GM21381 (cell line): ENCODE results near the gene TMED3.

ENCODE experiments used
- ATAC-seq: cut with Tn5 transposase; IDR thresholded peaks from one replicate; pipeline ENCODE4 v1.9.1; 2021; ENCODE audit warnings: mild to moderate bottlenecking, moderate library complexity; ENCODE audit not compliant: unreplicated experiment

TMED3 gene

DNA sequence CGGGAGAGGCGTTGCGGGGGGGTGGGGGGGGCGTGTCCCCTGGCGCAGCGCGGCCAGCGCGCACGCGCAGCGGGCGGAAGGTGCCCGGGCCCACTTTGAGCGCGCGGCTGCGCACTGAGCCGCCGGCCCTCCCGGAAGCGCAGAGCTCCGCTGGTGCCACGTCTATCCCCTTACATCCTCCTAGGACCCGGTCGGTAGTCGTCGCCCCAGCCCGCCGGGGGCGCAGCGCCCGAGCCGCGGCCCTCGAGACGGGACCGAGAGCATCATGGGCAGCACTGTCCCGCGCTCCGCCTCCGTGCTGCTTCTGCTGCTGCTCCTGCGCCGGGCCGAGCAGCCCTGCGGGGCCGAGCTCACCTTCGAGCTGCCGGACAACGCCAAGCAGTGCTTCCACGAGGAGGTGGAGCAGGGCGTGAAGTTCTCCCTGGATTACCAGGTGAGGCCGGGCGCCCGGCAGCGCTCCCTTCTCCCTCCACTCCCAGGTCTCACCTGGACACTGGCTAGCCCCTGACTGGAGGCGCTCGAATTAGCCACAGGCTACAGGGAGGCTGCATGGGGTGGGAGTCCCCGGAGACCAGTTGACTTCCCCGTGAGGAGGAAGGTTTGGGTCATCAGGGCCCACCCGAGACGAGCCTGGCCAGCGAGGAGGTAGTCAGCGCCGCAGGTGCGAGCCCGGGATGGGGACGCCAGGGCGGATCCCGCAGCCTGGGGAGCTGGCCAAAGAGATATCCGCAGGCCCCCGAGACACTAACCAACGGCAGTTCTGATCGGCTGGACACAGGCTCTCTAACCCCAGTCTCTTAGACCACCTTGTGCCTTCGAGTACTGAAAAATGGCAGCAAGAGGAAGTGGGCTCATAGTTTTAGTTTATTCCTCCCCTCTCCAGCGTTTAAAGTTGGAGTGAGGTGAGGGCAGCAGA, at the start of gene TMED3:
Gene TMED3, plus strand, starts transcription at position 128 of the 916 bp plus-strand sequence. Its CDS starts 138 bp downstream, at position 266.
- peak; percentile 88 for ATAC-seq

DNA sequence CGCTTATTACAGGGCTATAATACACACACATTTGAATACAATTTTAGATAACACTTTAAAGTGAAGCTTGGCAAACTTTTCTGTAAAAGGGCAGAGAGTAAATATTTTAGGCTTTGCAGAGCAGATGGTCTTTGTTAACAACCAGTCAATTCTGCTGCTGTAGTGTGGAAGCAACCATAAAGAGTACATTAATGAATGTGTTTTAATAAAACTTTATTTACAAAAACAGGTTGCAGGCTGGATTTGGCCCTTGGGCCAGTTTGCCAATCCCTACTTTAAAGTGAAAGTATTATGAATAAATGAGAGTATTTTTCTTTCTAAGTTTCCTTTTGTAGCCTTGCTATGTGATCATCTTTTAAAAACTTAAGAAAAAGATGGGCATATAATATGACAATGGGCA, 49.1 kb upstream of the TMED3 start:
- no peak for ATAC-seq

DNA sequence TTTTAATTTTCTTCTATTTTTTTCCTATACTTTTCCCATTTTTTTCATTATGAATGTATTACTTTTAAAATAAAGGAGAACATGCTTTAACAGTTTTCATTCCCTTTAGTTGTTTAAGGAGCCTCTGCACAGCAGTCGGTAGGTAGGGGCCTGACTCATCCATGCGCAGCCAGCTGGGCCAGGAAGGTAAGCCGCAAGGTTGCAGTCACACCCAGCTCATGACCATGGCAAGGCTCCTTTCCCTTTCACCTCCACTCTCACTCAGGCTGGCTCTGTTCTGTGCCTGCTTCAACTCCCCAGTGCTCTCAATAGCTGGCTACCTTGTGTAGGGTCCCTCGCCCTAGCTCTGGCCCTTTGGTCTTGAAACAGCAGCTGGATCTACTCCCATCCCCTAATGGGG, 45.7 kb upstream of the TMED3 start:
- no peak for ATAC-seq

DNA sequence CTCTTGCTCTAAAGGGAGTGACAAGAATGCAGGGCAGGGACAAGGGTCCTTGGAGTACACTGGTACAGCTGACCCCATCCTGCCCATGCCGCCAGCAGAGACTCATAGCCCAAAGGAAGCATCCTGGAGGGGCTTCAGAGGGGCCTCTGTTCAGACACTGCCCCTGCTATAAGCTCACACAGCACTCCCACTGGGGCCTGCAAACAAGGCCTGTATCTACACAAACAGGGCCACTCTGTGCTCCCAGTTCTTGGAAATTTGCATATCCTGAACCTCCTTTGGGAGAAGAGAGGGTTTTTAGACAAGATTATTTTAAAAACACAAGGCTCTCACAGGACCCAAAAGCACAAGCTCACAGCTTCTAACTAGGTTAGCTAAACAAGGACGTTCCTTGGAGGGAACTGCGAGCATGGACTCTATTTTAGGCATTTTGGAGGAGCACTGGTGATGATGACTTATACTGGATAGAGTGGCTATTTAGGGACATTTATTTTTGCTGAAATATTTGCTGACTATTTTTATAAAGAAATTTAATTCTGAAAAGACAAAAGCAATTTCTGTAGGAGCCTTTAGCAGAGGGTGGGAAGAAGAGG, 44.8 kb upstream of the TMED3 start:
- ATAC-seq: no peak

DNA sequence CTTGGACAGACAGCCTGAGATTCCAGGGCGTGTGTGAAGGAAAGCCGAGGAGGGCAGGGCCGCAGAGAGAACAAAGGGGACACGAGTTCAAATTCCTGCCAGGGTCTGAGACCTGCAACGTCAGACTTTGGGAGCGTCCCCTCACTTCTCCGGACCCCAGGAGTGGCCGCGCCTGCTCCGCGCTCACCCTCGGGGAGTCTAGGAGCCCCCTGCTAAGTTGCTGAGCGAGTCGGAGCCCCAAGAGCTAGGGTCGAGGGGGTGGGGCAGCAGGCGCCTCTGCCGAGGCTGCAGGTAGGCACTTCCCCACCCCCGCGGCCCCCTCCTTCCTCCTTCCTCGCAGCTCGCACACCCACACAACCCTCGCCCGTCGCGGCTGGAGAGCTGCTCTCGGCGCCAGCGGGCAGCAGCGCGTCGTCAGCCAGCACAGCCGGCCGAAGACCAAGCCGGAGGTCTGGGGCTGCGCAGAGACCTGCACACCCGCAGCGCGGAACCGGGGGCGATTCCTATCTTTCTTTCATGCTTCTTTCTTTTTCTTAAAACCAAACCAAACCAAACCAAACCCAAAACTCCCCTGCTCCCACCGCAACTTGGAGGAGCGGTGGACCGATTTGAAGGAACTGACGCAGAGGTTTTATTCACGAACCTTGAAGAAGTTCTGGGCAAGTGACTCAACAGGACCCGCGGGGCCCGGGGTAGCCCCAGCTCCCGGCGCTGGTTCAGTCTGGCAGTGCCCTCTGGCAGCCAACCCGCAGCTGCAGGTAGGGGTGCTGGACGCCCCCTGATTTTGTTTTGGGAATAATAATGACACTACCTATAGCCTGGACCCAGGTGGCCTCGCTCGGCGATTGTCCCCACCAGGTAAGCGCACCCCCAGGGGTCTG, 28.3 kb upstream of the TMED3 start, which contains the start of gene ANKRD34C:
Gene ANKRD34C, plus strand, starts transcription at position 352 of the 881 bp plus-strand sequence. CDS start 10,563 bp downstream, outside the sequence.
- ATAC-seq: no peak

DNA sequence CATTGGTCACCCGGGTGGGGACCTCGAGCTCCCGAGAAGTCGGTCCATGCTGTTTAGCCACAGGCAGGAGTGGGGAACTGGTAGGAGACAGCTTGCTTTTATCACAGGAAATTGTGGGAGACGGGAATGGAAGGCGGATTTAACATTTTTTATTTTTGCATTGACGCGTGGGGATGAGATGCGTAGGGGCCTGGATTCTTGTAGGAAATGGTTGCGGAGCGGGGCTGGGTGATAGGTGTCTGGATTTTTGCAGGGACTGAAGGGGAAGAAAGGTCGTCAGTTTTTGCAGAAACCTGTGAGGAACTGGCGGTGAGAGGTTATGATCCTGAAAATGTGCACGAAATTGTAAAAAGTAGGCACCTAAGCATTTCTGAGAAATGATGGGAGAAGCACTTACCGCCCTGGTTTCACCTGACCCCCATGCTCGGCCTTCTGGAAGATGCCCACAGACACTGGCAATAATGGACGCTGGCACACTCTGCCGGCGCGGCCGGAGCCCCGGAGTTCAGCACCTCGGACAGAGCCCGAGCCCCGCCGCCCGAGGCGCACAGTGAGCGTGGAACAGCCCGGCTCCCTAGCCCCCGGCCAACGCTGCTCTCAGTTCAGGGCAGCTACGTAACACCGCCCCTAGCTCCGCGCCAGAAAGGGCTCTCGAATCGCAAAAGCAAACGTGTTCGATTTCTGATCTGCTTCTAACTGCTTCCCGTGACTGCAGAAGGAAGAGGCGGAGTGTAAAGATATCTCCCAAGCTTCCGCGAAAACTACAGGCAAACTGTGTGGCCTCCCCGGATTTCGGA, 27.5 kb upstream of the TMED3 start:
- no peak for ATAC-seq

DNA sequence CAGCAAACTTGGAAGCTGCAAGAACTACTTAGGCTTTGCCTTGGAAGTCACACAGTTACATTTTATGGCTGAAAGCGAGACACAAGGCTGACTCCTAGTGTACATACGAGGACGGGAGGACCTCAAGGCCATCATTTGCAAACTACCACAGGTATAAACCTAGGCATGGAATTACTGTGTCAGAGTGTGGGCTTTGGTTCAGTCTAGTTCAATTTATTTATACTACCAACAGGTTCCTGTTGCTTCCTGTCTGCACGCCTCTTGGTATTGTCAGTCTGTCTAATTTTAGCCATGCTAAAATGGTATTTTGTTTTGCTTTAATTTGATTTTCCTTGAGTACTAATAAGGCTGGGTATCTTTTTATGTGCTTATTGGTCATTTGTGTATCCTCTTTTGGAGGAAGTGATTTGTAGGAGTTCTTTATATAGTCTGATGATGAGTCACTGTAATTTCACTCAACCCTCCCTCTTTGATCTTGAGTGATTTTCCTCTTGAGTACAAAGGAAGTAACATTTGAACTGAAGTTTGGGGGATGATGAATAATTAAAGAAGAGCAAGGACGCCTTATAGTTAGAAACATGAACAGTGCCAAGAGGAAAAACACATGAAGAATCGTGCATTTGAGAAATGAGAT, 20.2 kb upstream of the TMED3 start:
- no peak for ATAC-seq

DNA sequence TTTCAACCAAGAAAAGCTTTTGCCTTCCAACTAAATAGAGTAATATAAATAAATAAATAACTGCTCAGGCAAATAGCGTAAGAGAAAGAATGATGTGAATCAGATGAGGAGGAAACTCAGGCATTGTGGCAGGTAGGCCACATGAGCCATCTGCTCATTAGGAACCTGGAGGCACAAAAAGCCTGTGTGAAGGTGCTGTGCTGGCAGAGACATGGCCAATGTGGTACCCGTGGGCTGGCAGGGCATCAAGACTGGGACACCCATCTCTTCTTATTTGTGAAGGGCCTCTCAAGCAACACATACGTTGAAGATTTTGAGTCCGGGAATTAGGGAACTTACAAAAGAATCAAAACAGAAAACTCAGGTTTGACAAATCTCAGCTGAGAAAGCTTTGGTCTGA, 18.9 kb upstream of the TMED3 start:
- no peak for ATAC-seq

DNA sequence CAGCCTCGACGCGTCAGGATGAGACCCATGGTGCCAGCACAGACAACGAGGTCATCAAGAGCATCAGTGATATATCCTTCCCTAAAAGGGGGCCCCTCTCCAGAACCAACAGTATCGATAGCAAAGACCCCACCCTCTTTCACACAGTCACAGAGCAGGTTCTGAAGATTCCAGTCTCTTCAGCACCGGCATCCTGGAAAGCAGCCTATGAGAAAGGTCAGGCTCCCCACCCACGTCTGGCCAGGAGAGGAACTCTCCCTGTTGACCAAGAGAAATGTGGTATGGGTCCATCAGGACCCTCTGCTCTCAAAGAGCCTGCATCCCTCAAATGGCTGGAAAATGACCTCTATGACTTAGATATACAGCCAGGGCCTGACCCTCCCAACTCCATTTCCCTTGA, 16.8 kb upstream of the TMED3 start:
- no peak for ATAC-seq

DNA sequence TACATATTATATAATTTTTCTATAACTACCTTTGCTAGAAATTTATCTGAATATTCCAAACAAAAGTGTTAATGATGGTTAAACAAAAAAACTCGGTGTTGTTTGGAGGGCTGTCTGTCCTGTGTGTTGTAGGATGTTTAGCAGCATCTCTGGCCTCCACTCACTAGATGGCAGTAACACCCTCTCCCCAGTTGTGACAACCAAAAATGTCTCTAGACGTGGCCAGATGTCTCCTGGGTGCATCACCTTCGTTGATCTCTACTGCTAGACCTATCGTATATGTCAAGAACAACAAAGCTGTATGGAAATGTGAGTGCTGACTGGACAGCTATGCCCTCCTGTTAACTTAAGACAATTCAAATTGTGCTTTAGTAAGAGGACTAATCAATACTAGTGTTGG, 14.3 kb upstream of the TMED3 start:
- ATAC-seq: no peak

DNA sequence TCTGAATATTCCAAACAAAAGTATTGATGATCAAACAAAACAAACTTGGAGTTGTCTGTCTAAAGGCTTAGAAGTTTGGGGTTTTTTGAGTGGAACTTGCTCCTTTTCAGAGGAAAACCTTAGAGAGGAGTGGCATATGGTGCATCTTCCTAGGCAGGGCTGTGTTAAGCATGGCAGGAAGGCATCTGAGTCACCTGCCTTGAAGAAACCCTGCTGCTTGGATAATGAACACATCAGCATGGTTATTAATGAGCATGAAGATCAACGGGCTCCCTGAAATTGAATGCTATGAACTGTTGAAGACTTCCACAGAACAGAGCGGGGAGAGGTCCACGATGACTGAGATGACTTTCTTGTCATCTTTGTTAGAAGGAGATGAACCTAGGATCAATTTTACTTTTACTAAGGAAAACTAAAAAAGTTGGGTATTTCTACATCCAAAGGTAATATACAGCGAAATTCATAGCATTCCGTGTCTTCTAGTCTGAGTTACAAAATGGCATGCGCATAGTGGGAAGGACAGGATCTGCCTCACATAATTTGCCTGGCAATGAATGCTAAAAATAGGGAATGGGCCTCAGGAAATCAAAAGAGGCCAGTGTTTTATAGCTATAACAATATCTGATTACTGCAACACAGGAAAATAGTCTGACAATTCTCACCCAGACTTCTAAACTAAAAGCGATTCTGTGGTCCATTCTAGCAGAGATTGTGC, 11.6 kb upstream of the TMED3 start:
- ATAC-seq: no peak

DNA sequence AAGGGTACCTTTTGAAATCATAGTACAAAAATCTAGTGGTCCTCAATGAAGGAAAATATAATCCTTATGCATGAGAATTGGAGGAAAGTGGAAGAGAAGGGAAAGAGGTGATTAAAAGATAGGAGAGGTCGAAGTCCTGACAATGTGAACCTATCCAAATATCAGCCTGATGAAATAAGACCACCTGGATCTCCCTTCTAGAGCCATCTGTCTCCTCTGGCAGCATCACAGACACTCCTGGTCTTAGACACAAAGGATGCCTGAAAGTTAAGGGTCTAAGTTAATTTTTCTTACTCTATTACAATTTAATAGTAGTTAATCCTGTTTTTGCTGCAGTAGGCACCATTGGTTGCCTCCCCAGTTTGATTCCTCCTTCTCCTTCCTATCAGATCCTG, 11.1 kb upstream of the TMED3 start:
- ATAC-seq: no peak

DNA sequence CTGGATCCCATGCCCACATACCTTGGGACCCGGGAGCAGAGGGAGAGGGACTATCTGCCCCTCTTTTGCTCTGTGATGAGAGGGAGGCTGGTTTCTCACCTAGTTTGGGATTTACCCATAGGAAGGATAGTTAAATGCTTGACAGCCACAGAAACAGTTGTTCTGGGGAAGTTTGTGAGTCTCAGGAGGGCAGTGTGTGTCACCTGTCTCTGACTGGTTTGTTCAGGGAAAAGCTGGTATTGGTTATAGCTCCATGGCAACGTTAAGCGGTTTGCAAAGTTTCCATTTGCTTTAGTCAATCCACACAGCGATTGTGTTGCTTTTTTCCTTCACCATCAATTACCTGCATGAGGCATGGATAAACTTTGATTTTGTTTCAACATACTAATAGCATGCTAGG, 3.7 kb upstream of the TMED3 start:
- ATAC-seq: no peak

DNA sequence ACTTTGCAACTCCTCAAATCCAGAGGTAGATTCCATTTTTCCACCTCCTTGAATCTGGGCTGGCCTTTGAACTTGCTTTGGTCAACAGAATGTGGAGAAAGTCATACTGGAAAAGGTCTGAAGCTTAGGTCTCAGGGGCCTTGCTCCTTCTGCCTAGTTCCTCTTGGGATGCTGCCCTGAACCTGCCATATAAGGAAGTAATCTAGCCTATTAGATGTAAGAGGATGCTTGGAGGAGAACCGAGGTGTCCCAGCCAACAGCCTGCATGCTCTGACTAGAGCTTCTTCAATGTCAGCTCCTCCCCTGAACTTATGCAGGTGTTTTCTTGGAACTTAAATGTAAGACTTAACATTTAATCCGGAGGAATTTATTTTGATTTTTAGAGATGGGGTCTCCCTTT, 2.0 kb upstream of the TMED3 start:
- no peak for ATAC-seq

DNA sequence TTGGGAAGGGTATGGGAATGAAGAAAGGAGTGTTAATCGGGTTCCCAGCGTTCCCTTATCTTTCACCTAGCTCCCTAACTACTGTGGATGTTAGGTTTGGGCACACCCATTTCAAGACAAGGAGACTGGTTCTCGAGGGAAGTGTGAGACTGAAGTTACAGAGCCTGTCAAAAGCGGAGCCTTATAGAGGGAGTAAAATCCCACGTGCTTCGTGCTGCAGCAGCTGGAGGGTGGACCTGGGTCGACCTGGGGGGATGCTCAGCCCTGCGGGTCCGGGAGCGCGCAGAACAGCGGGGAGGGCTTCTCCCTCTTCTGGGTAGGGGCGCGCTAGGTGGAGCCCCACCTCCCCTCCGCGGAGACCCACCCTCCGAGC, 314 bp upstream of the TMED3 start:
- peak; percentile 29 for ATAC-seq

DNA sequence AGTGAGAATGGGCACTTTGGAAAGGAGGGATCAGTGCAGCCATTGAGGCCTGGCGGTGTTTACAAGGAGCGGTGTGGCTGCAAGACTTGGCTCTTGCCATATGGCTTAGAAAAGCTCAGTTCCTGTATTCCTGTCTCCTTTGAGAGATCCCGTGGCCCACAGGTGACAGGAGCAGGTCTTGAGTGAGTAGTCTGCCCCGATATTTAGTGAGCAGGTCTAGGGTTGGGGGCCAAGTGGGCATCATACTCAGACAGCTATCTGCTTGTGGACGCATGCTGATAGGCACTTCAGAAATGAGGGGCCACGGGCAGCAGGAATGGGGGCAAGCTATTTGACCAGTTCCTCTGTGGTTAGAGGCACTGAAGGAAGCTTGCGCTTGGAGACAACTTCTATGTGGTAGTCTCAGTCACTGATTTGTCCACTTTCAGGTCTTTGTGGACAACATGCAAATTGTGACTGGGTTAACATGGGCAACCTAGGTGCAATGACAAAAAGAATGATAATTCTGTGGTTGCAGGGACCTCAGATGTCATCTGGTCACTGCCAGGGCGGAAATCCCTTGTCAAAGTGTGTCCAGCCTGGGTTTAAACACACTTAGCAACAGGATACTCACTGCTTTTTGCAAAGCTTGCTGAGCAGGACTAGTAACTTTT, 1.1 kb downstream of the TMED3 start:
- no peak for ATAC-seq

DNA sequence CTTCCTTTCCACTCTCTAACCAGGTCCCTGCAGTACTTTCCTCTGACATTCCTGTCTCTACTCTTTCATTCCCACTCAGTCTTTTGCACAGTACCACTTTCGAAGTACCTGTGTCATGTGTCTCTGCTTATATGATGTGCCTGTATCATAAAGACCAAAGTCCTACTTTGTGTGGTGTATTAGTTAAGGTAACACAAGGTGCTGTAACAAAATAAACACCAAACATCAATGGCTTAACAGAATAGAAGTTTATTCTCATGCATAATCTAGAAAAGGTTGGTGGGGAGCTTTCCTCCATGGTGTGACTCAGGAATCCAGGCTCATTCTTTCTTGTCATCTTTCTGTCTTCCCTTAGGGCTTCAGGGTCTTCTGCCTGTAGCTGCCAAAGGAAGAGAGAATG, 3.3 kb downstream of the TMED3 start:
- no peak for ATAC-seq

DNA sequence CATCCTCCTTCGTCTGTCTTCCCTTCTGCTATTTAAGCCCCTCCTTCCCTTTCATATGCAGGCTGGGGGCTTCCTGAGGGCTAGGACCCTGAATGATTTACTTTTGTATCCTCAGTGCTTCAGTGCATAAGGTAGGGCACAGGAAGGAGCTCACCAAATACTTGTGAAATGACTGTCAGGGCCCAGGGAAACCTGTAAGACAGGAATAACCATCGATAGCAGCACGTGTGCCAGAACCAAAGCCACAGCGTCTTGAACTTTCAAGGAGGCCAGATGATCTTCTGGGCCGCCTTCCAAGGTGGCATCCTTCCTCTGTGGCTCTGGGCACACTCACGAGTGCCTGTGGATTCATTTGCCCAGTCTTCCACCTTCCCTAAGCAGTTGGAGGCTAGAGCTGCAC, 3.9 kb downstream of the TMED3 start:
- ATAC-seq: no peak
